Renal cortex interstitium (tissue), 11 donors: ENCODE measurements around the gene MRPS5. TPM values are rescaled to one million over a fixed set of nuclear protein-coding genes. Genes with fewer than 3 reads are reported as not detected.
"Not testable (repeated sequence)": the region's sequence is repeated elsewhere in the genome, so short reads cannot be mapped to it uniquely, and the experiment has no call there.

Experiments used
- DNase-seq, 11 donors: peaks; one replicate each; pipeline ENCODE4 v3.0.0-alpha.2; 2013; ENCODE audit warnings: low read depth in 9 of 11, low spot score in 4 of 11; ENCODE audit errors: extremely low read depth in 1 of 11
- polyA plus RNA-seq, 3 donors: library from polyadenylated mRNA; unstranded; fragments of 120-200 nt; gene quantifications; one replicate each; pipeline ENCODE4 v1.2.1, GENCODE V29; 2013; ENCODE audit not compliant: insufficient read length in 3 of 3

Gene MRPS5
- polyA plus RNA-seq, 3 donors: 72.5 to 91.8 (median 73.3) TPM

DNA sequence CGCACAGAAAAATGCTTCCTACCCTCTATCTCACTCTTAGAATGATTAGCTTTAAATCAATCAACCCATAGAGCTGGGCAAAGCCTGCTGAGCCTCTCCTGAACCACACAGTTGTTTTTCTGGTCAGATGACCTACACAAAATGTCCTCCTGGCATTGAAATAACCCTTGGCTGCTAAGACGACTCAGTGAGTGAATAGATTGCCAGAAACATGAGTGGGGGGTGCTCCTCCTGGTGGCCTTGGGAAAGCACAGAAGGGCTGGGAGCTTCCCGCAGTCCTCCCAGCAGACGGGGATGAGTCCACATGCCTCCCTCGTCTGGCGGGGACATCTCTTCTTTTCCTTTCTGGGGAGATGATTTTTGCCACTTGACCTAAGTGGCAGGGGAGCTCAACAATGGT is 81.2 kb downstream of the MRPS5 start:
- DNase-seq: no peak

DNA sequence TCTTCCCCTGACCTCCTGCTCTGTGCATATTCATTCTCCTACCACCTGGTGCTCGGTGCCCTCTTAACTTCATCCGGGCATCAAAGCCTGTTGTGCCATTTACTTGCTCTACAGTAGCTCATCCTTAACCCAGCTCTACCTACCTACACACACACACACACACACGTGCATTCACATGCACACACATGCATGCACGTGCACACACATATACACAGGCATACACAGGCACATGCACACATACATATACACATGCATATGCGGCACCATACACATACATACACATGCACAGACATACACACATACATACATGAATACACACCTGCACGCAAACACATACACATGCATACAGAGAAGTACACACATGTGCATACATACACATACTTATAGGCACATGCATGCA is 81.6 kb downstream of the MRPS5 start:
- DNase-seq: no peak

DNA sequence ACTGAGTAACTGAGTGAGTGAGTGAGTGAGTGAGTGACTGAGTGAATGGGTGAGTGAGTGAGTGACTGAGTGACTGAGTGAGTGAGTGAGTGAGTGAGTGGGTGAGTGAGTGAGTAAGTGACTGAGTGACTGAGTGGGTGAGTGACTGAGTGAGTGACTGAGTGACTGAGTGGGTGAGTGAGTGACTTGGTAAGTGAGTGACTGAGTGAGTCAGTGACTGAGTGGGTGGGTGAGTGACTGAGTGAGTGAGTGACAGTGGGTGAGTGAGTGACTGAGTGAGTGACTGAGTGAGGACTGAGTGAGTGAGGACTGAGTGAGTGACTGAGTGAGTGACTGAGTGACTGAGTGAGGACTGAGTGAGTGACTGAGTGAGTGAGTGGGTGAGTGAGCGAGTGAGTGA is 82.2 kb downstream of the MRPS5 start:
- no peak for DNase-seq

DNA sequence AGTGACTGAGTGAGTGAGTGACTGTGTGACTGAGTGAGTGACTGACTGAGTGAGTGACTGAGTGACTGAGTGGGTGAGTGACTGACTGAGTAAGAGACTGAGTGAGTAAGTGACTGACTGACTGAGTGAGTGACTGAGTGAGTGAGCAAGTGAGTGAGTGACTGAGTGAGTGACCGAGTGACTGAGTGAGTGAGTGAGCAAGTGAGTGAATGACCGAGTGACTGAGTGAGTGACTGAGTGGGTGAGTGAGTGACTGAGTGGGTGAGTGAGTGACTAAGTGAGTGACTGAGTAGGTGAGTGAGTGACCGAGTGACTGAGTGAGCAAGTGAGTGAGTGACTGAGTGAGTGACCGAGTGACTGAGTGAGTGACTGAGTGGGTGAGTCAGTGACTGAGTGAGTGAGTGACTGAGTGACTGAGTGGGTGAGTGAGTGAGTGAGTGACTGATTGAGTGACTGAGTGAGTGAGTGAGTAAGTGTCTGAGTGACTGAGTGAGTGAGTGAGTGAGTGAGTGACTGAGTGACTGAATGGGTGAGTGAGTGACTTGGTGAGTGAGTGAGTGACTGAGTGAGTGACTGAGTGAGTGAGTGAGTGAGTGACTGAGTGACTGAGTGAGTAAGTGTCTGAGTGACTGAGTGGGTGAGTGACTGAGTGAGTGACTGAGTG is 82.8 kb downstream of the MRPS5 start:
- DNase-seq: no peak

DNA sequence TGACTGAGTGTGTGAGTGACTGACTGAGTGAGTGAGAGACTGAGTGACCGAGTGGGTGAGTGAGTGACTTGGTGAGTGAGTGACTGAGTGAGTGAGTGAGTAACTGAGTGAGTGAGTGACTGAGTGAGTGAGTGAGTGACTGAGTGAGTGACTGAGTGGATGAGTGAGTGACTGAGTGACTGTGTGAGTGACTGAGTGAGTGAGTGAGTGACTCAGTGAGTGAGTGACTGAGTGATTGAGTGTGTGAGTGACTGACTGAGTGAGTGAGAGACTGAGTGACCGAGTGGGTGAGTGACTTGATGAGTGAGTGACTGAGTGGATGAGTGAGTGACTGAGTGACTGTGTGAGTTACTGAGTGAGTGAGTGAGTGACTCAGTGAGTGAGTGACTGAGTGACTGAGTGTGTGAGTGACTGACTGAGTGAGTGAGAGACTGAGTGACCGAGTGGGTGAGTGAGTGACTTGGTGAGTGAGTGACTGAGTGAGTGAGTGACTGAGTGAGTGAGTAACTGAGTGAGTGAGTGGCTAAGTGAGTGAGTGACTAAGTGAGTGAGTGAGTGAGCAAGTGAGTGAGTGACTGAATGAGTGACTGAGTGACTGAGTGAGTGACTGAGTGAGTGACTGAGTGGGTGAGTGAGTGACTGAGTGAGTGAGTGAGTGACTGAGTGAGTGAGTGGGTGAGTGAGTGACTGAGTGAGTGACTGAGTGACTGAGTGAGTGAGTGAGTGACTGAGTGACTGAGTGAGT is 83.6 kb downstream of the MRPS5 start:
- not testable (repeated sequence) for DNase-seq

DNA sequence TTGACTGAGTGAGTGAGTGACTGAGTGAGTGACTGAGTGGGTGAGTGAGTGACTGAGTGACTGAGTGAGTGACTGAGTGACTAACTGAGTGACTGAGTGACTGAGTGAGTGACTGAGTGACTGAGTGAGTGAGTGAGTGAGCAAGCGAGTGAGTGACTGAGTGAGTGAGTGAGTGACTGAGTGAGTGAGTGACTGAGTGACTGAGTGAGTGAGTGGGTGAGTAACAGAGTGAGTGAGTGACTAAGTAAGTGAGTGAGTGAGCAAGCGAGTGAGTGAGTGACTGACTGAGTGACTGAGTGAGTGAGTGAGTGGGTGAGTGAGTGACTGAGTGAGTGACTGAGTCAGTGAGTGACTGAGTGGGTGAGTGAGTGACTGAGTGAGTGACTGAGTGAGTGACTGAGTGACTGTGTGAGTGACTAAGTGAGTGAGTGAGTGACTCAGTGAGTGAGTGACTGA is 84.2 kb downstream of the MRPS5 start:
- DNase-seq: no peak

DNA sequence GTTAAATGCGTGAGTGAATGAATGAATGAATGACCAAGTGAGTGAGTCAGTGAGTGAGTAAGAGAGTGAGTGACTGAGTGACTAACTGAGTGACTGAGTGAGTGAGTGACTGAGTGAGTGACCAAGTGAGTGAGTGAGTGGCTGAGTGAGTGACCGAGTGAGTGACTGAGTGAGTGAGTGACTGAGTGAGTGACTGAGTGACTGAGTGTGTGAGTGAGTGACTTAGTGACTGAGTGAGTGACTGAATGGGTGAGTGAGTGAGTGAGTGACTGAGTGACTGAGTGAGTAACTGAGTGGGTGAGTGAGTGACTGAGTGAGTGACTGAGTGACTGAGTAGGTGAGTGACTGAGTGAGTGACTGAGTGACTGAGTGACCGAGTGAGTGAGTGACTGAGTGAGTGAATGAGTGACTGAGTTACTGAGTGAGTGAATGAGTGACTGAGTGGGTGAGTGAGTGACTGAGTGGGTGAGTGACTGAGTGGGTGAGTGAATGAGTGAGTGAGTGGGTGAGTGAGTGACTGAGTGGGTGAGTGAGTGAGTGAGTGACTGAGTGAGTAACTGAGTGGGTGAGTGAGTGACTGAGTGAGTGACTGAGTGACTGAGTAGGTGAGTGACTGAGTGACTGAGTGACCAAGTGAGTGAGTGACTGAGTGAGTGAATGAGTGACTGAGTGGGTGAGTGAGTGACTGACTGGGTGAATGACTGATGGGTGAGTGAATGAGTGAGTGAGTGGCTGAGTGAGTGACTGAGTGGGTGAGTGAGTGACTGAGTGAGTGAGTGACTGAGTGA is 84.8 kb downstream of the MRPS5 start:
- no peak for DNase-seq

Other genes starting within 250 kb of the MRPS5 start
- 100 to 1,000 TPM; 271 to 300 (median 279) TPM for gene MAL, start 96.1 kb downstream of the MRPS5 start, polyA plus RNA-seq
- 10 to 100 TPM; 25.0 to 46.7 (median 25.5) TPM for gene ZNF514, start 38.0 kb upstream of the MRPS5 start, polyA plus RNA-seq
- gene ZNF2, start 44.0 kb upstream of the MRPS5 start, polyA plus RNA-seq: 1 to 10 TPM; 8.6 to 8.7 (median 8.6) TPM
- 1 to 10 TPM; 4.3 to 6.6 (median 4.5) TPM for gene ZNF892, start 85.7 kb upstream of the MRPS5 start, polyA plus RNA-seq
- gene PROM2, start 152.6 kb upstream of the MRPS5 start, polyA plus RNA-seq: 10 to 100 TPM; 26.4 to 42.8 (median 28.8) TPM
- gene KCNIP3, start 175.5 kb upstream of the MRPS5 start, polyA plus RNA-seq: 10 to 100 TPM; 12.4 to 22.4 (median 16.5) TPM